Activated naive CD4-positive, alpha-beta T cell treated with anti-CD3 and anti-CD28 coated beads for 36 hours (primary cell): Measurements from ENCODE around the gene CDK14. TPM values are rescaled to one million over a fixed set of nuclear protein-coding genes. Genes with fewer than 3 reads are reported as not detected.
A peak's percentile ranks its signal among the peaks of the same experiment; 100 is the strongest.

Source experiments
- CTCF ChIA-PET: fragments of 350-600 bp; sonication (Branson Sonifier 250); formaldehyde crosslinking; loops from one replicate; lab custom pipeline; 2021; ENCODE audit warnings: antibody characterized with exemption; lab: Charles Lee
- DNase-seq: peaks from one replicate; pipeline ENCODE4 v3.0.0-alpha.2; 2020
- H3K27ac Mint-ChIP-seq: one replicate; pipeline ENCODE4 v1.8.0; 2021; ENCODE audit warnings: mild to moderate bottlenecking, mixed read lengths
- H3K27me3 Mint-ChIP-seq: one replicate; pipeline ENCODE4 v1.8.0; 2021; ENCODE audit warnings: low read depth, mixed read lengths
- H3K36me3 Mint-ChIP-seq: one replicate; pipeline ENCODE4 v1.8.0; 2021; ENCODE audit warnings: low read depth, mixed read lengths
- H3K4me1 Mint-ChIP-seq: one replicate; pipeline ENCODE4 v1.8.0; 2021; ENCODE audit warnings: low read depth, mixed read lengths
- H3K4me3 Mint-ChIP-seq: one replicate; pipeline ENCODE4 v1.8.0; 2021; ENCODE audit warnings: mild to moderate bottlenecking, moderate library complexity, mixed read lengths
- H3K9me3 Mint-ChIP-seq: one replicate; pipeline ENCODE4 v1.8.0; 2021; ENCODE audit warnings: mixed read lengths
- intact Hi-C: fragments of 100-400 bp; cut with micrococcal nuclease; formaldehyde crosslinking; loops from one replicate; pipeline ENCODE4 v1.15.1; 2023
- total RNA-seq, 2 experiments: library from RNA; stranded (reverse); gene quantifications; one replicate each; pipeline ENCODE4 v1.2.3, GENCODE V29; 2021

The CDK14 gene
- under 1 TPM; 0.42 to 0.81 TPM for total RNA-seq

DNA sequence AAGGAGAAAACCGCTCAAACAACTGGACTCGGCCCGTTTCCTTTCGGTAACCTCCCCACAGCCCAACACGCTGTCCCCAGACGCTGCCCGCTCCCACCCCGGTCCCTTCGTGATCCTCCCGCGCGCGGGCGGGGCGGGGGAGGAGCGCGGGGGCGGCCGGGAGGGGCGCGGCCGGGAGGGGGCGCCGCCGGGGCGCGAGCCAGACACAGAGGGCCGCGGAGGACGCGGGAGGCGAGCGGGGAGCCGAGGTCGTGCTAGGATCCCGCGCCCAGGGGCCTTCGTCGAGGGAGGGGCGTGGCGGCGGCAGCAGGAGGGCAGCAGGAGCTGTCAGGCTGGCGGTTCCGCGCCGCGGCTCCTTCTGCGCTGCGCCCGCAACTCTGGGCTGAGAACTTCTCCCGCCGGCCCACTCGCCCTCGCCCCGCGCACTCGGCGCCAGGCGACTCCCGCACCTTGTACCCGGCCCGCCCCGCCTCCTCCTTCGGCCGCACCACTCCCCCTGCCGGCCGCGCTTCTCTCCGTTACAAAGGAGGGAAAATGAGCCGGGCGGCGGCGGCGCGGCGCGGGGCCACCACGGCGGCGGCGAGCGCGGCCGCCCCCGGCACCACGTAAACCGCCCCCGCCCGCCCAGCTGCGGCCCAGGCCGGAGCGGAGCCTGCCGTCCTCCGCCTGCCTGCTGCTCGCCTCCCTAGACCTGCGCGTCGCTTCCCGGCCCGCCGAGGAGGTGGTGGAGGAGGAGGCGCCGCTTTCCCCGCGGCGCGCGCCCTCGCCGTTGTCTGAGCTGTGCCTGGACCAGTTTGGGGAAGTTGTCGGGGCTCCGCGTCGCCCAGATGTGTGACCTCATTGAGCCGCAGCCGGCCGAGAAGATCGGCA, at the start of gene CDK14:
Gene CDK14 (plus strand): TSS at position 521 of the 870 bp plus-strand sequence. CDS start 307 bp downstream, at position 828.
- Mint-ChIP-seq H3K9me3 (no peaks in the 10 kb centered on the region), H3K4me1 (peaks cover 18% of the 10 kb centered on the region), H3K27ac (no peak within 1 kb of the TSS), H3K4me3 (peak within 1 kb of the TSS; percentile 77), H3K36me3 (no peaks in the 10 kb centered on the region), H3K27me3 (peaks cover 56% of the 10 kb centered on the region)
- peak; percentile 64 for DNase-seq
- intact Hi-C loops: loop anchor here (1.0 to 2.0 kb wide), 4 partner anchors 17 to 249 kb away; partner anchors contain the start of genes CLDN12 and GTPBP10
- CTCF ChIA-PET: interaction anchor here (0.6 to 3.1 kb wide), 4 partner anchors 26 to 453 kb away, joined by 3 to 10 read pairs (median 4); no protein-coding TSS in a partner anchor

DNA sequence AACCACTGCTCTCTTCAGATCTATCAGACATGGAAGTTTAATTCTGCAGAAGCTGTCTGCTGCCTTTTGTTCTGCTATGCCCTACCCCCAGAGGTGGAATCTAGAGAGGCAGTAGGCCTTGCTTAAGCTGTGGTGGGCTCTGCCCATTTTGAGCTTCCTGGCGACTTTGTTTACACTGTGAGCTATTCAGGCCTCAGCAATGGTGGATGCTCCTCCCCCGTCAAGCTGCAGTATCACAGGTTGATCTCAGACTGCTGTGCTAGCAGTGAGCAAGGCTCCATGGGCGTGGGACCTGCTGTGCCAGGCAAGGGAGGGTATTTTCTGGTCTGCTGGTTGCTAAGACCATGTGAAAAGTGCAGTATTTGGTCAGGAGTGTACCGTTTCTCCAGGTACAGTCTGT, 45.1 kb upstream of the CDK14 start:
- H3K27me3 Mint-ChIP-seq: peaks cover 25% of the 10 kb centered on the region
- no peak overlapping the region for H3K4me3 Mint-ChIP-seq
- H3K4me1 Mint-ChIP-seq: no peaks in the 10 kb centered on the region
- H3K9me3 Mint-ChIP-seq: no peaks in the 10 kb centered on the region
- H3K36me3 Mint-ChIP-seq: no peaks in the 10 kb centered on the region
- CTCF ChIA-PET: interaction anchor here (0.7 kb wide), 1 partner anchor 79 kb away, joined by 3 read pairs; no protein-coding TSS in a partner anchor
- H3K27ac Mint-ChIP-seq: no peak overlapping the region
- DNase-seq: no peak
- intact Hi-C loops: loop anchor here (5.0 to 10.0 kb wide), 2 partner anchors 484 to 1086 kb away; no protein-coding TSS in a partner anchor

DNA sequence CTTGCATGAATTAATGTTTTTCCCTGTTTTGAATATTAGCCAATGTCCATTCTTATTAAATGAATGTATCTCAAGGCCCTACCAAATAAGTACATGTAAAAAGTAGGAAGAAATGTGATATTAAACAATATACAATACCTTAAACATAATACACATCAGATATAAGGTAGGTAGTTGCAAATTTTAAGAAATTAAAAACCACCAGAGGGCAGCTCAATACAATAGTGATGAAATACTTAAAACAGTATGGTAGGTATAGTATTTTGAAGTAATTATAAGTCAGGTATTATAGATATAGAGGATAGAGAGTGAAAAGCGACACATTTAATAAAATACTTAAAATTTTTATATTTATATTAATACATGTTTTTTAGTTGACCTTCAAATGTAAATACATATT, 43.6 kb upstream of the CDK14 start:
- intact Hi-C loops: loop anchor here (1.0 to 10.0 kb wide), 3 partner anchors 77 to 1085 kb away; no protein-coding TSS in a partner anchor
- CTCF ChIA-PET: interaction anchor here (1.0 kb wide), 1 partner anchor 97 kb away, joined by 3 read pairs; no protein-coding TSS in a partner anchor

DNA sequence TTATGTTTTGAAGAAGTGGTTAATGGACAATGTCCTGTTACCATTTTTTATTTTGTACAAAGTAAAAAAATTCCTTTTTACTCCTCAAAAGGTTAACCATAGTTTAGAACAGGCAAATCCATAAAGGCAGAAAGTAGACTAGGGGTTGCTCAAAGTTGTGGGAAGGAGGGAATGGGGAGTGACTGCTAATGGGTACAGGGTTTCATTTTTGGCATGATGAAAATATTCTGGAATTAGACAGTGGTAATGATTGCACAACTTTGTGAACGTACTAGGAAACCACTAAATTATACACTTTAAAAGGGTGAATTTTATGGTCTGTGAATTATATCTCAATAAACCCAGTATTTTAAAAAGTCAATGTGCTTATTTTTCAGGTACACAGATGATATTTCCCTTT, 35.4 kb upstream of the CDK14 start:
- Mint-ChIP-seq H3K9me3 (no peaks in the 10 kb centered on the region), H3K36me3 (no peaks in the 10 kb centered on the region), H3K4me1 (no peaks in the 10 kb centered on the region), H3K27ac (no peak overlapping the region), H3K27me3 (peaks cover 9% of the 10 kb centered on the region), H3K4me3 (no peak overlapping the region)
- DNase-seq: no peak
- intact Hi-C loops: no loop called here
- CTCF ChIA-PET: no interaction called here

More for the DNA sequence above, 43.6 kb upstream of the CDK14 start:
- H3K27ac Mint-ChIP-seq: no peak overlapping the region
- H3K4me1 Mint-ChIP-seq: no peaks in the 10 kb centered on the region
- H3K4me3 Mint-ChIP-seq: no peak overlapping the region
- no peaks in the 10 kb centered on the region for H3K9me3 Mint-ChIP-seq
- H3K27me3 Mint-ChIP-seq: peaks cover 26% of the 10 kb centered on the region
- H3K36me3 Mint-ChIP-seq: no peaks in the 10 kb centered on the region
- no peak for DNase-seq

- Mint-ChIP-seq H3K4me1 (no peaks in the 10 kb centered on the region), H3K27me3 (peaks cover 7% of the 10 kb centered on the region), H3K9me3 (no peaks in the 10 kb centered on the region), H3K27ac (no peak overlapping the region), H3K36me3 (no peaks in the 10 kb centered on the region), H3K4me3 (no peak overlapping the region)
- CTCF ChIA-PET: no interaction called here
- DNase-seq: no peak
- intact Hi-C loops: no loop called here
Observed at GRCh38 chr7:90563286-90563685, 32.8 kb upstream of the CDK14 start.

DNA sequence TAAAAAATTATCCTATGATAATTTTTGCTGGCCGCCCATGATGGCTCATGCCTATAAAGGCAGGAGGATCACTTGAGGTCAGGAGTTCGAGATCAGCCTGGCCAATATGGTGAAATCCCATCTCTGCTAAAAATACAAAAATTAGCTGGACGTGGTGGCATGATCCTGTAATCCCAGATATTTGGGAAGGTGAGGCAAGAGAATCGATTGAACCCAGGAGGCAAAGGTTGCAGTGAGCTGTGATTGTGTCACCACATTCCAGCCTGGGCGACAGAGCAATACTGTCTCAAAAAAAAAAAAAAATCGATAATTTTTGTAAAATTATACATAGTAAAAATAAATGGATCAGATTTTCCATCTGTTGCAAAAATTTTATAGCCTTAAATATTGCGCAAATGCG, 31.7 kb upstream of the CDK14 start:
- Mint-ChIP-seq H3K27me3 (peaks cover 7% of the 10 kb centered on the region), H3K36me3 (no peaks in the 10 kb centered on the region), H3K4me1 (no peaks in the 10 kb centered on the region), H3K27ac (no peak overlapping the region), H3K9me3 (no peaks in the 10 kb centered on the region), H3K4me3 (no peak overlapping the region)
- CTCF ChIA-PET: no interaction called here
- intact Hi-C loops: no loop called here
- no peak for DNase-seq

GRCh38 chr7:90568213-90568612, 27.9 kb upstream of the CDK14 start:
- H3K27me3 Mint-ChIP-seq: peaks cover 3% of the 10 kb centered on the region
- no peak for DNase-seq
- H3K4me1 Mint-ChIP-seq: no peaks in the 10 kb centered on the region
- no peak overlapping the region for H3K4me3 Mint-ChIP-seq
- intact Hi-C loops: no loop called here
- no peaks in the 10 kb centered on the region for H3K36me3 Mint-ChIP-seq
- no peaks in the 10 kb centered on the region for H3K9me3 Mint-ChIP-seq
- H3K27ac Mint-ChIP-seq: no peak overlapping the region
- CTCF ChIA-PET: no interaction called here

DNA sequence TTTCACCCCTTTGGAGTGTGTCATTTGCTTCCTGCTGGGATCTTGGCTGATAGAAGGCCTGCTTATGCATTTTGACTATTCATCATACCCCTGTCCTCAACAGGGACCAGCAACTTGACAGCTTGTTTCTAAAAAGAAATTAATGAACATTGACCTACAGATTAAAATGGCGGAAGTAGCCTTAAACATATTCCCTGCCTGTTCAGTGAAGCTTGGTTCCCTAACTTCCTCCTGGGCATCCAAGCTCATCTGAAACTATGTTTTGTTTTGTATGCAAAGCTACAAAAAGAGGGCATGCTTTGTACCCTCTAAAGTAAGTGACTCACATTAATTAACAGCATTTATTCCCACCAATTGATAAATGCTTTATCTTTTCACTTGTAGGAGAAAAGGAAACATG, 26.8 kb upstream of the CDK14 start:
- no peaks in the 10 kb centered on the region for H3K36me3 Mint-ChIP-seq
- no peaks in the 10 kb centered on the region for H3K9me3 Mint-ChIP-seq
- H3K27ac Mint-ChIP-seq: no peak overlapping the region
- DNase-seq: no peak
- intact Hi-C loops: no loop called here
- H3K27me3 Mint-ChIP-seq: peaks cover 3% of the 10 kb centered on the region
- CTCF ChIA-PET: interaction anchor here (0.6 kb wide), 1 partner anchor 537 kb away, joined by 3 read pairs; no protein-coding TSS in a partner anchor
- H3K4me3 Mint-ChIP-seq: no peak overlapping the region
- no peaks in the 10 kb centered on the region for H3K4me1 Mint-ChIP-seq

- DNase-seq: no peak
- H3K27me3 Mint-ChIP-seq: peaks cover 3% of the 10 kb centered on the region
- no peaks in the 10 kb centered on the region for H3K9me3 Mint-ChIP-seq
- no peaks in the 10 kb centered on the region for H3K36me3 Mint-ChIP-seq
- H3K27ac Mint-ChIP-seq: no peak overlapping the region
- no peak overlapping the region for H3K4me3 Mint-ChIP-seq
- H3K4me1 Mint-ChIP-seq: no peaks in the 10 kb centered on the region
- intact Hi-C loops: no loop called here
- CTCF ChIA-PET: no interaction called here
Observed at GRCh38 chr7:90570373-90570959, 25.7 kb upstream of the CDK14 start.

DNA sequence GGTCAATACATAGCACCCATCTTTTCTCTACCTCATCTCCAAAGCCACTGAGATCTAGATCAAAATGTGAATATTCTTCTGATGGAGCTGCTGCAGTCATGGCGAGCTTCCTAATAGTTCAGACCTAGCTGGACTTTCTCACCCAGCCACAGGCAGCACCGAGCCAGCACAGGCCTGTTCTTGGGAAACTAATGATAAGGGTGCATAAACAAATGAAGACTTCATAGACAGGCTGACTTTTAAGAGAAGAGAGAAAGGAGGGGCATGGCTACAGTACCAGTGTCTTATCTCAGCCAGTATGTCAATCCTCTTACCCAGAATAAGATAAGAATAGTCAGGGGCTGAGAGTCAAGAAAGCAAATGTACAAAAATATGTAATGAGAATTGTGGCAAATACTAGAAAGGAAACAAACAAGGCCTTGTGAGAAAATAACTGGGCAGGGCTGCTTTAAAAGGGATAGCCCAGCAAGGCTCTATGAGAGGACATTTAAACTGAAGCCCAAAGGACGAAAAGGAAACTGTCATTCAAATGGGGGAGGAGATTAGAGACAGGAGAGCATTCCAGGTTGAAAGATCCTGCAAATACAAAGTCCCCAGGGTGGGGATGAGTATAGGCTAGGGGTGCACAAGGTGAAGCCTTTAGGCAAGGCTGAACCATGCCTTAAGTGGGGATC, 21.8 kb upstream of the CDK14 start:
- Mint-ChIP-seq H3K4me1 (no peaks in the 10 kb centered on the region), H3K27ac (no peak overlapping the region), H3K4me3 (no peak overlapping the region), H3K9me3 (no peaks in the 10 kb centered on the region), H3K27me3 (peaks cover 3% of the 10 kb centered on the region), H3K36me3 (no peaks in the 10 kb centered on the region)
- CTCF ChIA-PET: interaction anchor here (1.1 kb wide), 1 partner anchor 55 kb away, joined by 3 read pairs; no protein-coding TSS in a partner anchor
- intact Hi-C loops: no loop called here
- no peak for DNase-seq

DNA sequence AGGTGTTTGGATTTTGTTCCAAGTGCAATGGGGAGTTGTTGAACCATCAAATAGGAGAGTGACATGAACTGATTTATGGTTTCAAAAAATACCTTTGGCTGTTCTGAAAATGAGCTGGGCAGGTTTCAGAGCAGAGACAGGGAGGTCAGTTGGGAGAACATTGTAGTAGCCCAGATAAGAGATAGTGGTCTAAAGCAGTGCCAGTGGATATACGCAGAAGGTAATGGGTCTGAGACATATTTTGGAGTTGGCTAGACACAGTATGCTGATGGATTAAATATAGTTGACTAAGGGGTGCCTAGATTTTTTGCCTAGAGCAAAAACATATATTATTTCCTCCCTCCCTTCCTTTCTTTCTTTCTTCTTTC, 21.3 kb upstream of the CDK14 start:
- no peak for DNase-seq
- CTCF ChIA-PET: no interaction called here
- Mint-ChIP-seq H3K9me3 (no peaks in the 10 kb centered on the region), H3K27ac (no peak overlapping the region), H3K27me3 (peaks cover 3% of the 10 kb centered on the region), H3K4me1 (no peaks in the 10 kb centered on the region), H3K36me3 (no peaks in the 10 kb centered on the region), H3K4me3 (no peak overlapping the region)
- intact Hi-C loops: no loop called here

- no peaks in the 10 kb centered on the region for H3K27me3 Mint-ChIP-seq
- no peaks in the 10 kb centered on the region for H3K4me1 Mint-ChIP-seq
- H3K9me3 Mint-ChIP-seq: no peaks in the 10 kb centered on the region
- no peaks in the 10 kb centered on the region for H3K36me3 Mint-ChIP-seq
- intact Hi-C loops: no loop called here
- DNase-seq: no peak
- CTCF ChIA-PET: no interaction called here
- no peak overlapping the region for H3K27ac Mint-ChIP-seq
- H3K4me3 Mint-ChIP-seq: no peak overlapping the region
Observed at GRCh38 chr7:90579181-90579688, 16.9 kb upstream of the CDK14 start.
